ENCODE results near the gene DEAF1.

GRCh38 chr11:617912-618682 is 76.9 kb downstream of the DEAF1 start:
- TF ChIP-seq CTCF (IDR thresholded peaks at IDR 0.05; ENCODE audit: insufficient read depth, low read depth, low read length) = no peak
- TF ChIP-seq EZH2 (IDR thresholded peaks at IDR 0.05; ENCODE audit: insufficient read depth, low read length) = no peak

All from astrocyte (in vitro differentiated cells and primary cell).